WTC11 (cell line): Measurements from ENCODE around the gene PTPRO. TPM values are rescaled to one million over a fixed set of nuclear protein-coding genes. Genes with fewer than 3 reads are reported as not detected.

Source experiments
- ATAC-seq: fragments of 200-7000 bp; cut with Tn5 transposase; 2 replicates; pipeline ENCODE4 v1.10.0; 2021; ENCODE audit warnings: mild to moderate bottlenecking, moderate library complexity
- CTCF ChIA-PET: fragments of 300-600 bp; sonication (Branson Sonifier 250); formaldehyde crosslinking; loops from one replicate; lab custom pipeline; 2021; ENCODE audit warnings: antibody characterized with exemption; lab: Charles Lee
- POLR2A ChIA-PET: fragments of 350-600 bp; sonication (Branson Sonifier 250); formaldehyde crosslinking; loops from one replicate; lab custom pipeline; 2021; ENCODE audit warnings: antibody characterized with exemption; lab: Charles Lee
- DNase-seq: peaks from one replicate; pipeline ENCODE4 v3.0.0; 2021; ENCODE audit warnings: low spot score
- H3K27ac Mint-ChIP-seq: 2 replicates; pipeline ENCODE4 v1.8.0; 2021; ENCODE audit warnings: mixed read lengths
- H3K27me3 Mint-ChIP-seq: 2 replicates; pipeline ENCODE4 v1.8.0; 2021; ENCODE audit warnings: low read depth, mild to moderate bottlenecking, moderate library complexity, mixed read lengths
- H3K36me3 Mint-ChIP-seq: 2 replicates; pipeline ENCODE4 v1.8.0; 2021; ENCODE audit warnings: mixed read lengths
- H3K4me1 Mint-ChIP-seq: 2 replicates; pipeline ENCODE4 v1.8.0; 2022; ENCODE audit warnings: mixed read lengths
- H3K4me3 Mint-ChIP-seq: 2 replicates; pipeline ENCODE4 v1.8.0; 2021; ENCODE audit warnings: mild to moderate bottlenecking, moderate library complexity, mixed read lengths
- H3K9me3 Mint-ChIP-seq: 2 replicates; pipeline ENCODE4 v1.8.0; 2021; ENCODE audit warnings: mixed read lengths
- CREB1 ChIP-seq: sonication (generic); formaldehyde crosslinking; IDR thresholded peaks from 2 replicates; pipeline ENCODE4 v1.8.0; 2023; ENCODE audit warnings: mild to moderate bottlenecking, missing genetic modification reagents
- FOXJ3 ChIP-seq: sonication (generic); formaldehyde crosslinking; IDR thresholded peaks from 2 replicates; pipeline ENCODE4 v1.9.0; 2021; ENCODE audit warnings: missing genetic modification reagents, mild to moderate bottlenecking, borderline replicate concordance
- FOXP1 ChIP-seq: sonication (generic); formaldehyde crosslinking; IDR thresholded peaks from 2 replicates; pipeline ENCODE4 v1.8.0; 2022; ENCODE audit warnings: missing genetic modification reagents, mild to moderate bottlenecking, moderate library complexity, borderline replicate concordance
- GTF2I ChIP-seq: fragments of 250-450 bp; sonication (Bioruptor Pico); conservative IDR thresholded peaks from 2 replicates; pipeline ENCODE4 v1.4.0; 2021; ENCODE audit warnings: mild to moderate bottlenecking
- HMGA2 ChIP-seq: fragments of 250-450 bp; sonication (Bioruptor Pico); IDR thresholded peaks from 2 replicates; pipeline ENCODE4 v1.4.0; 2021; ENCODE audit warnings: mild to moderate bottlenecking, moderate library complexity
- IRF2 ChIP-seq: sonication (generic); formaldehyde crosslinking; IDR thresholded peaks from 2 replicates; pipeline ENCODE4 v1.8.0; 2022; ENCODE audit warnings: low read depth, missing genetic modification reagents, borderline replicate concordance
- JAZF1 ChIP-seq: fragments of 250-450 bp; sonication (Bioruptor Pico); IDR thresholded peaks from 2 replicates; pipeline ENCODE4 v1.9.0; 2021; ENCODE audit warnings: moderate library complexity, mild to moderate bottlenecking, inconsistent platforms
- NR2C2 ChIP-seq: sonication (generic); formaldehyde crosslinking; IDR thresholded peaks from 2 replicates; pipeline ENCODE4 v1.8.0; 2022; ENCODE audit warnings: mild to moderate bottlenecking, missing genetic modification reagents
- PRRX2 ChIP-seq: fragments of 250-450 bp; sonication (Bioruptor Pico); IDR thresholded peaks from 2 replicates; pipeline ENCODE4 v1.8.0; 2021; ENCODE audit warnings: mild to moderate bottlenecking
- SMAD3 ChIP-seq: sonication (generic); formaldehyde crosslinking; IDR thresholded peaks from 2 replicates; pipeline ENCODE4 v1.8.0; 2022; ENCODE audit warnings: missing genetic modification reagents, mild to moderate bottlenecking, borderline replicate concordance
- SOX15 ChIP-seq: fragments of 250-450 bp; sonication (Bioruptor Pico); IDR thresholded peaks from 2 replicates; pipeline ENCODE4 v1.9.0; 2021; ENCODE audit warnings: mild to moderate bottlenecking
- TEAD1 ChIP-seq: sonication (generic); formaldehyde crosslinking; IDR thresholded peaks from 2 replicates; pipeline ENCODE4 v1.8.0; 2022; ENCODE audit warnings: mild to moderate bottlenecking, missing genetic modification reagents
- TP53 ChIP-seq: sonication (generic); formaldehyde crosslinking; IDR thresholded peaks from 2 replicates; pipeline ENCODE4 v1.8.1; 2023; ENCODE audit warnings: mild to moderate bottlenecking, missing genetic modification reagents
- ZNF219 ChIP-seq: sonication (generic); formaldehyde crosslinking; IDR thresholded peaks from 2 replicates; pipeline ENCODE4 v1.8.0; 2023; ENCODE audit warnings: missing genetic modification reagents, mild to moderate bottlenecking, borderline replicate concordance
- ZNF671 ChIP-seq: fragments of 250-450 bp; sonication (Bioruptor Pico); IDR thresholded peaks from 2 replicates; pipeline ENCODE4 v1.8.0; 2021; ENCODE audit warnings: mild to moderate bottlenecking
- total RNA-seq: library from RNA; stranded (reverse); gene quantifications from 3 replicates; pipeline ENCODE4 v1.2.3, GENCODE V29; 2021
- TF ChIP-seq, protein P1 (sequence below): sonication (generic); formaldehyde crosslinking; IDR thresholded peaks from 2 replicates; pipeline ENCODE4 v1.8.0; 2023; ENCODE audit warnings: missing genetic modification reagents
- TF ChIP-seq, protein P2 (sequence below): fragments of 250-450 bp; sonication (Bioruptor Pico); conservative IDR thresholded peaks from 2 replicates; pipeline ENCODE4 v1.9.0; 2021; ENCODE audit warnings: mild to moderate bottlenecking
- TF ChIP-seq, protein P3 (sequence below): sonication (generic); formaldehyde crosslinking; IDR thresholded peaks from 2 replicates; pipeline ENCODE4 v1.8.0; 2022; ENCODE audit warnings: mild to moderate bottlenecking, missing genetic modification reagents
- TF ChIP-seq, protein P4 (sequence below): sonication (generic); formaldehyde crosslinking; IDR thresholded peaks from 2 replicates; pipeline ENCODE4 v1.8.1; 2022; ENCODE audit warnings: low read depth, mild to moderate bottlenecking, moderate library complexity, missing genetic modification reagents, borderline replicate concordance
- TF ChIP-seq, protein P5 (sequence below): sonication (generic); formaldehyde crosslinking; IDR thresholded peaks from 2 replicates; pipeline ENCODE4 v1.8.0; 2023; ENCODE audit warnings: mild to moderate bottlenecking, missing genetic modification reagents
- TF ChIP-seq, protein P6 (sequence below): fragments of 250-450 bp; sonication (Bioruptor Pico); IDR thresholded peaks from 2 replicates; pipeline ENCODE4 v2.1.2; 2022; ENCODE audit warnings: mild to moderate bottlenecking, moderate library complexity
- TF ChIP-seq, protein P7 (sequence below): sonication (generic); formaldehyde crosslinking; IDR thresholded peaks from 2 replicates; pipeline ENCODE4 v1.8.0; 2022; ENCODE audit warnings: mild to moderate bottlenecking, missing genetic modification reagents
- TF ChIP-seq, protein P8 (sequence below): fragments of 250-450 bp; sonication (Bioruptor Pico); IDR thresholded peaks from 2 replicates; pipeline ENCODE4 v1.9.0; 2021; ENCODE audit warnings: mild to moderate bottlenecking
- TF ChIP-seq, protein P9 (sequence below): sonication (generic); formaldehyde crosslinking; IDR thresholded peaks from 2 replicates; pipeline ENCODE4 v1.8.1; 2022; ENCODE audit warnings: mild to moderate bottlenecking, moderate library complexity, missing genetic modification reagents

Gene PTPRO
- total RNA-seq, 1 experiment from 2014 or later: 1.1 TPM

DNA sequence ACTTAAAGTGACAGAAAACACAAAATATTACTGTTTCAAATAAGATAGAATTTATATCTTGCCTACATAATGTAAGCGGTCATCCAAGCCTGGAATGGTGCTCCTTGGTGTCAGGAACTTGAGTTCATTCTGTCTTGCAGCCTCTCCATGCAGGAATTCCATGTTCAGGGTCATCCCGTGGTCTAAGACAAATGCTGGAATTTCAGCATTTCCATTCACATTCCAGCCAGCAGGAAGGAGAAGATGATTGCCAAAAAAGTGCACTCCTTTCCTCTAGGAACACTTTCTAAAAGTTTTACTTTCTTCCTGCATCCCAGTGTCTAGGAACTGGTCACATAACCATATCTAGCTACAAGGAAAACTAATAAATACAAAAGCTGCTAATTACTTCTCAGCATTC lies 106.3 kb downstream of the PTPRO start:
- TF ChIP-seq, protein P1, sequence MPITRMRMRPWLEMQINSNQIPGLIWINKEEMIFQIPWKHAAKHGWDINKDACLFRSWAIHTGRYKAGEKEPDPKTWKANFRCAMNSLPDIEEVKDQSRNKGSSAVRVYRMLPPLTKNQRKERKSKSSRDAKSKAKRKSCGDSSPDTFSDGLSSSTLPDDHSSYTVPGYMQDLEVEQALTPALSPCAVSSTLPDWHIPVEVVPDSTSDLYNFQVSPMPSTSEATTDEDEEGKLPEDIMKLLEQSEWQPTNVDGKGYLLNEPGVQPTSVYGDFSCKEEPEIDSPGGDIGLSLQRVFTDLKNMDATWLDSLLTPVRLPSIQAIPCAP (CRISPR knock-in tag): no peak
- TF ChIP-seq ZNF219 (CRISPR knock-in tag): no peak
- no peak for TF ChIP-seq SOX15 (CRISPR knock-in tag)
- no peak for TF ChIP-seq GTF2I
- TF ChIP-seq HMGA2 (CRISPR knock-in tag): no peak
- TF ChIP-seq, protein P2, sequence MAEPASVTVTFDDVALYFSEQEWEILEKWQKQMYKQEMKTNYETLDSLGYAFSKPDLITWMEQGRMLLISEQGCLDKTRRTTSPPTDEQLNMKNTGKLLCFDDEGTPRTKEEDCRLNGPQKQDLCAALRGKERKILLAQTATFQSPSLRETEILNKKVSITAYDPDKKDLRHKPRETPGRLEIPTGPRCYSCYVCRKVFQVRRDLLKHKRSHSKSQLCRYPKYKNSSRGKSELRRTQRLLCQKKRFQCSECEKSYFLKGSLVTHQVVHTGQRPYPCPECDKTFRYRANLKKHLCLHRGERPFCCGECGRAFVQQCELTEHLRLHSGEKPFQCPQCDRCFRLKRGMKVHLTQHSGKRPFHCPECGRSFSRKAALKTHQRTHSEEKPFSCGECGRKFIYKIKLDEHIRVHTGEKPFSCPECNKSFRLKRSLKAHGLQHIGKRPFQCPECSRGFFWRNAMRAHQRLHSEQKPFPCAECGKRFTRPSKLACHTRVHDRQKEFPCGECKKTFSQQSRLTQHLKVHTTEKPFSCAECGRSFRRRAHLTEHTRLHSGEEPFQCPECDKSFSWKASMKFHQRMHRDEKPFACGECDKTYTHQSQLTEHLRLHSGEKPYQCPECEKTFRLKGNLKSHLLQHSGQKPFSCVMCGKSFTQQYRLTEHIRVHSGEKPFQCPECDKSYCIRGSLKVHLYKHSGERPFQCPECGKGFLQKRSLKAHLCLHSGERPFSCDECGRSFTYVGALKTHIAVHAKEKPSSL: no peak
- no peak for TF ChIP-seq PRRX2 (CRISPR knock-in tag)
- TF ChIP-seq, protein P3, sequence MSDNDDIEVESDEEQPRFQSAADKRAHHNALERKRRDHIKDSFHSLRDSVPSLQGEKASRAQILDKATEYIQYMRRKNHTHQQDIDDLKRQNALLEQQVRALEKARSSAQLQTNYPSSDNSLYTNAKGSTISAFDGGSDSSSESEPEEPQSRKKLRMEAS: no peak
- TF ChIP-seq, all 79 proteins: peak for 0
- ATAC-seq: peak; percentile 83

DNA sequence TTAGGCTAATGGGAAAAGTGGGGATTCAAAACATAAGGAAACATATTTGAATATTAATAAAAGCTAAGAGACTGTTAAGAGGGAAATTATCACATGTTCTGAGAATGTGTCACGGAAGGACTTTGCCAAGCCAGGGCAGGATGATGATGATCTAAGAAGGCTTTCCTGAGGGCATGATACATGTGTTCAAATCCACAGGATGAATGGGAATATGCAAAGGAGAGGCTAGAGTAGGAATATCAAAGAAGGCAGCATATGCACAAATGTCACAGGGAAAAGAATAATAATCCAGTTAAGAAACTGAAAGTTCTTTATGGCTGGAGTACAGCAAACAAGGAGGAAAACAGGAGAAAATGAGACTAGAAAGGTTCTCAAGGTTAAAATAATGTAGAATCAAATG lies 107.0 kb downstream of the PTPRO start:
- CTCF ChIA-PET: no interaction called here
- no peak overlapping the region for H3K4me3 Mint-ChIP-seq

More for the DNA sequence above, 106.3 kb downstream of the PTPRO start:
- no peak overlapping the region for H3K4me3 Mint-ChIP-seq
- H3K27me3 Mint-ChIP-seq: no peaks in the 10 kb centered on the region
- H3K4me1 Mint-ChIP-seq: peaks cover 26% of the 10 kb centered on the region
- POLR2A ChIA-PET: no interaction called here
- H3K9me3 Mint-ChIP-seq: no peaks in the 10 kb centered on the region
- DNase-seq: peak; percentile 13
- CTCF ChIA-PET: no interaction called here
- no peaks in the 10 kb centered on the region for H3K36me3 Mint-ChIP-seq
- no peak overlapping the region for H3K27ac Mint-ChIP-seq

DNA sequence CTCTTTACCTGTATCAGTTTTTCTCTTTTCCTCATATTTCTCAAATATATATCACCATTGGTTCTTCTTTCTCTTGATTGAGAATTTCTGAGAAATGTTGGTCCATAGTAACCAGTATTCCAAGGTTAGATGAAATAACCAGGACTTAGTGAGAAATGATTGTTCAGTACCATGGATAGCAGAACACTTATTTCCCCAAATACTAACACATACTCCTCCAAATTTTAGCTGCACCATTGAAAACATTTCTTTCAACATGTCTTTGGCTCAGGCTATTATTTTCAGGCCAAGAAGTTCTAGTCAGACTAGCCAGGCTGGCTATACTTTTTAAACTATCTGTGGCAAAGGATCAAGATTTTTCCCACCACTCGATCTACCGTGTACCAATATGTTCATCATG lies 113.3 kb downstream of the PTPRO start:
- no peak for ATAC-seq
- peaks cover 29% of the 10 kb centered on the region for H3K9me3 Mint-ChIP-seq
- no peak for DNase-seq
- no peak overlapping the region for H3K27ac Mint-ChIP-seq
- H3K36me3 Mint-ChIP-seq: 0 out of 2 replicates have a peak, but pooled peaks cover 2% of the 10 kb centered on the region
- ChIA-PET CTCF (no interaction called here), POLR2A (no interaction called here)
- H3K4me1 Mint-ChIP-seq: no peaks in the 10 kb centered on the region
- no peak overlapping the region for H3K4me3 Mint-ChIP-seq
- no peaks in the 10 kb centered on the region for H3K27me3 Mint-ChIP-seq
- TF ChIP-seq, protein P4, sequence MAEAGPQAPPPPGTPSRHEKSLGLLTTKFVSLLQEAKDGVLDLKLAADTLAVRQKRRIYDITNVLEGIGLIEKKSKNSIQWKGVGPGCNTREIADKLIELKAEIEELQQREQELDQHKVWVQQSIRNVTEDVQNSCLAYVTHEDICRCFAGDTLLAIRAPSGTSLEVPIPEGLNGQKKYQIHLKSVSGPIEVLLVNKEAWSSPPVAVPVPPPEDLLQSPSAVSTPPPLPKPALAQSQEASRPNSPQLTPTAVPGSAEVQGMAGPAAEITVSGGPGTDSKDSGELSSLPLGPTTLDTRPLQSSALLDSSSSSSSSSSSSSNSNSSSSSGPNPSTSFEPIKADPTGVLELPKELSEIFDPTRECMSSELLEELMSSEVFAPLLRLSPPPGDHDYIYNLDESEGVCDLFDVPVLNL: no peak
- TF ChIP-seq NR2C2 (CRISPR knock-in tag) (no peak), SMAD3 (CRISPR knock-in tag) (no peak), TP53 (CRISPR knock-in tag) (no peak), TEAD1 (CRISPR knock-in tag) (no peak), FOXJ3 (no peak)
- TF ChIP-seq, protein P5, sequence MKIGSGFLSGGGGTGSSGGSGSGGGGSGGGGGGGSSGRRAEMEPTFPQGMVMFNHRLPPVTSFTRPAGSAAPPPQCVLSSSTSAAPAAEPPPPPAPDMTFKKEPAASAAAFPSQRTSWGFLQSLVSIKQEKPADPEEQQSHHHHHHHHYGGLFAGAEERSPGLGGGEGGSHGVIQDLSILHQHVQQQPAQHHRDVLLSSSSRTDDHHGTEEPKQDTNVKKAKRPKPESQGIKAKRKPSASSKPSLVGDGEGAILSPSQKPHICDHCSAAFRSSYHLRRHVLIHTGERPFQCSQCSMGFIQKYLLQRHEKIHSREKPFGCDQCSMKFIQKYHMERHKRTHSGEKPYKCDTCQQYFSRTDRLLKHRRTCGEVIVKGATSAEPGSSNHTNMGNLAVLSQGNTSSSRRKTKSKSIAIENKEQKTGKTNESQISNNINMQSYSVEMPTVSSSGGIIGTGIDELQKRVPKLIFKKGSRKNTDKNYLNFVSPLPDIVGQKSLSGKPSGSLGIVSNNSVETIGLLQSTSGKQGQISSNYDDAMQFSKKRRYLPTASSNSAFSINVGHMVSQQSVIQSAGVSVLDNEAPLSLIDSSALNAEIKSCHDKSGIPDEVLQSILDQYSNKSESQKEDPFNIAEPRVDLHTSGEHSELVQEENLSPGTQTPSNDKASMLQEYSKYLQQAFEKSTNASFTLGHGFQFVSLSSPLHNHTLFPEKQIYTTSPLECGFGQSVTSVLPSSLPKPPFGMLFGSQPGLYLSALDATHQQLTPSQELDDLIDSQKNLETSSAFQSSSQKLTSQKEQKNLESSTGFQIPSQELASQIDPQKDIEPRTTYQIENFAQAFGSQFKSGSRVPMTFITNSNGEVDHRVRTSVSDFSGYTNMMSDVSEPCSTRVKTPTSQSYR: no peak

More for the DNA sequence above, 107.0 kb downstream of the PTPRO start:
- Mint-ChIP-seq H3K27me3 (no peaks in the 10 kb centered on the region), H3K9me3 (no peaks in the 10 kb centered on the region), H3K27ac (no peak overlapping the region), H3K36me3 (no peaks in the 10 kb centered on the region), H3K4me1 (peaks cover 24% of the 10 kb centered on the region)
- POLR2A ChIA-PET: interaction anchor here (0.5 kb wide), 1 partner anchor 133 kb away, joined by 3 read pairs; no protein-coding TSS in a partner anchor
- DNase-seq (no peak), ATAC-seq (no peak)
- TF ChIP-seq, protein P6, sequence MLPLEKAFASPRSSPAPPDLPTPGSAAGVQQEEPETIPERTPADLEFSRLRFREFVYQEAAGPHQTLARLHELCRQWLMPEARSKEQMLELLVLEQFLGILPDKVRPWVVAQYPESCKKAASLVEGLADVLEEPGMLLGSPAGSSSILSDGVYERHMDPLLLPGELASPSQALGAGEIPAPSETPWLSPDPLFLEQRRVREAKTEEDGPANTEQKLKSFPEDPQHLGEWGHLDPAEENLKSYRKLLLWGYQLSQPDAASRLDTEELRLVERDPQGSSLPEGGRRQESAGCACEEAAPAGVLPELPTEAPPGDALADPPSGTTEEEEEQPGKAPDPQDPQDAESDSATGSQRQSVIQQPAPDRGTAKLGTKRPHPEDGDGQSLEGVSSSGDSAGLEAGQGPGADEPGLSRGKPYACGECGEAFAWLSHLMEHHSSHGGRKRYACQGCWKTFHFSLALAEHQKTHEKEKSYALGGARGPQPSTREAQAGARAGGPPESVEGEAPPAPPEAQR: no peak
- TF ChIP-seq IRF2 (CRISPR knock-in tag): no peak
- TF ChIP-seq, protein P7, sequence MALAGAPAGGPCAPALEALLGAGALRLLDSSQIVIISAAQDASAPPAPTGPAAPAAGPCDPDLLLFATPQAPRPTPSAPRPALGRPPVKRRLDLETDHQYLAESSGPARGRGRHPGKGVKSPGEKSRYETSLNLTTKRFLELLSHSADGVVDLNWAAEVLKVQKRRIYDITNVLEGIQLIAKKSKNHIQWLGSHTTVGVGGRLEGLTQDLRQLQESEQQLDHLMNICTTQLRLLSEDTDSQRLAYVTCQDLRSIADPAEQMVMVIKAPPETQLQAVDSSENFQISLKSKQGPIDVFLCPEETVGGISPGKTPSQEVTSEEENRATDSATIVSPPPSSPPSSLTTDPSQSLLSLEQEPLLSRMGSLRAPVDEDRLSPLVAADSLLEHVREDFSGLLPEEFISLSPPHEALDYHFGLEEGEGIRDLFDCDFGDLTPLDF (CRISPR knock-in tag): no peak
- TF ChIP-seq, protein P8, sequence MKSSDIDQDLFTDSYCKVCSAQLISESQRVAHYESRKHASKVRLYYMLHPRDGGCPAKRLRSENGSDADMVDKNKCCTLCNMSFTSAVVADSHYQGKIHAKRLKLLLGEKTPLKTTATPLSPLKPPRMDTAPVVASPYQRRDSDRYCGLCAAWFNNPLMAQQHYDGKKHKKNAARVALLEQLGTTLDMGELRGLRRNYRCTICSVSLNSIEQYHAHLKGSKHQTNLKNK (CRISPR knock-in tag): no peak
- TF ChIP-seq ZNF671 (CRISPR knock-in tag): no peak
- TF ChIP-seq SOX15 (CRISPR knock-in tag): no peak
- no peak for TF ChIP-seq CREB1 (CRISPR knock-in tag)
- no peak for TF ChIP-seq PRRX2 (CRISPR knock-in tag)
- no peak for TF ChIP-seq JAZF1 (CRISPR knock-in tag)
- no peak for TF ChIP-seq FOXP1 (CRISPR knock-in tag)
- TF ChIP-seq, protein P9, sequence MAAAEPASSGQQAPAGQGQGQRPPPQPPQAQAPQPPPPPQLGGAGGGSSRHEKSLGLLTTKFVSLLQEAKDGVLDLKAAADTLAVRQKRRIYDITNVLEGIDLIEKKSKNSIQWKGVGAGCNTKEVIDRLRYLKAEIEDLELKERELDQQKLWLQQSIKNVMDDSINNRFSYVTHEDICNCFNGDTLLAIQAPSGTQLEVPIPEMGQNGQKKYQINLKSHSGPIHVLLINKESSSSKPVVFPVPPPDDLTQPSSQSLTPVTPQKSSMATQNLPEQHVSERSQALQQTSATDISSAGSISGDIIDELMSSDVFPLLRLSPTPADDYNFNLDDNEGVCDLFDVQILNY (CRISPR knock-in tag): no peak
